ENCODE data around the gene BHLHA15. TPM values are rescaled to one million over a fixed set of nuclear protein-coding genes. Genes with fewer than 3 reads are reported as not detected.

Gene BHLHA15
- total RNA-seq, 1 experiment from 2014 or later, result 5.2 TPM

GRCh38 chr7:98203964-98204605, 7.2 kb upstream of the BHLHA15 start:
- H4K20me1 ChIP-seq (ENCODE audit: insufficient read depth), result no peaks in the 10 kb centered on the region
- H3K4me3 ChIP-seq (replicated peaks in 1 of 2; ENCODE audit: low read depth in 1 of 2, low read length in 2 of 2), result no peak overlapping the region
- DNase-seq (ENCODE audit: low read depth, low spot score), result no peak
- no peak overlapping the region for H3K27ac ChIP-seq (ENCODE audit: low read depth, low read length)
- no peak overlapping the region for H2AFZ ChIP-seq (ENCODE audit: low read depth, low read length, poor library complexity, severe bottlenecking)
- ChIA-PET RAD21 (ENCODE audit: low non-redundant PET in 1 of 2, low total read pairs in 2 of 2, uncharacterized antibody in 2 of 2, unreplicated experiment in 2 of 2) (no interaction called here), CTCF (interaction anchor here (0.8 kb wide), 1 partner anchor 183 kb away, joined by 3 read pairs; no protein-coding TSS in a partner anchor), POLR2A (no interaction called here)
- no peak overlapping the region for H3K9ac ChIP-seq (ENCODE audit: low read length)
- no peaks in the 10 kb centered on the region for H3K27me3 ChIP-seq (ENCODE audit: insufficient read depth, low read length)
- H3K9me3 ChIP-seq (ENCODE audit: control insufficient read depth in 1 of 2, insufficient read depth in 1 of 2, low read depth in 1 of 2, low read length in 2 of 2), result no peaks in the 10 kb centered on the region
- intact Hi-C loops (cut with micrococcal nuclease), result no loop called here
- H3K79me2 ChIP-seq (ENCODE audit: insufficient read depth, low read length), result peaks cover 6% of the 10 kb centered on the region; the same call in 1 of the 2 replicates
- TF ChIP-seq EGR1 (IDR thresholded peaks at IDR 0.05; ENCODE audit: low read depth) (no peak), ZBTB33 (IDR thresholded peaks at IDR 0.05; ENCODE audit: extremely low read depth, insufficient replicate concordance, low read length) (no peak), ELF1 (IDR thresholded peaks at IDR 0.05; ENCODE audit: borderline replicate concordance, low read depth) (no peak), CTCF (IDR thresholded peaks at IDR 0.05 in 2 of 3, conservative IDR thresholded peaks at IDR 0.05 in 1 of 3; ENCODE audit: borderline replicate concordance in 1 of 3, insufficient read depth in 1 of 3, low read depth in 2 of 3, low read length in 2 of 3) (no peak), ZFX (IDR thresholded peaks at IDR 0.05) (no peak)
- no TSS peak for BruUV-seq (replicated peaks)
- H3K36me3 ChIP-seq (ENCODE audit: control insufficient read depth in 1 of 2, insufficient read depth in 2 of 2, low read length in 2 of 2), result peaks cover 0 to 2% of the 10 kb centered on the region in 2 experiments; a peak in 1 of 4 replicates
- H3K4me2 ChIP-seq (ENCODE audit: low read length), result no peak overlapping the region
- no peak for ATAC-seq
- no peaks in the 10 kb centered on the region for H3K4me1 ChIP-seq (ENCODE audit: control insufficient read depth in 1 of 2, insufficient read depth in 2 of 2, low read length in 2 of 2)
- no peaks in the 10 kb centered on the region for H3K9me2 ChIP-seq (ENCODE audit: insufficient read depth)
